DOHH2 (cell line): Measurements from ENCODE around the gene ZNF155.

Experiments used
- CTCF ChIP-seq: fragments of 200-600 bp; sonication (generic); IDR thresholded peaks from one replicate; pipeline ENCODE4 v1.5.1; 2014; ENCODE audit warnings: antibody characterized with exemption, mild to moderate bottlenecking, low read depth, low read length; ENCODE audit not compliant: poor library complexity, severe bottlenecking
- EZH2phosphoT487 ChIP-seq: fragments of 200-600 bp; sonication (generic); IDR thresholded peaks from 2 replicates; pipeline ENCODE4 v1.6.1; 2017; ENCODE audit warnings: borderline replicate concordance, mild to moderate bottlenecking, antibody characterized with exemption, low read length, moderate library complexity, mixed read lengths

DNA sequence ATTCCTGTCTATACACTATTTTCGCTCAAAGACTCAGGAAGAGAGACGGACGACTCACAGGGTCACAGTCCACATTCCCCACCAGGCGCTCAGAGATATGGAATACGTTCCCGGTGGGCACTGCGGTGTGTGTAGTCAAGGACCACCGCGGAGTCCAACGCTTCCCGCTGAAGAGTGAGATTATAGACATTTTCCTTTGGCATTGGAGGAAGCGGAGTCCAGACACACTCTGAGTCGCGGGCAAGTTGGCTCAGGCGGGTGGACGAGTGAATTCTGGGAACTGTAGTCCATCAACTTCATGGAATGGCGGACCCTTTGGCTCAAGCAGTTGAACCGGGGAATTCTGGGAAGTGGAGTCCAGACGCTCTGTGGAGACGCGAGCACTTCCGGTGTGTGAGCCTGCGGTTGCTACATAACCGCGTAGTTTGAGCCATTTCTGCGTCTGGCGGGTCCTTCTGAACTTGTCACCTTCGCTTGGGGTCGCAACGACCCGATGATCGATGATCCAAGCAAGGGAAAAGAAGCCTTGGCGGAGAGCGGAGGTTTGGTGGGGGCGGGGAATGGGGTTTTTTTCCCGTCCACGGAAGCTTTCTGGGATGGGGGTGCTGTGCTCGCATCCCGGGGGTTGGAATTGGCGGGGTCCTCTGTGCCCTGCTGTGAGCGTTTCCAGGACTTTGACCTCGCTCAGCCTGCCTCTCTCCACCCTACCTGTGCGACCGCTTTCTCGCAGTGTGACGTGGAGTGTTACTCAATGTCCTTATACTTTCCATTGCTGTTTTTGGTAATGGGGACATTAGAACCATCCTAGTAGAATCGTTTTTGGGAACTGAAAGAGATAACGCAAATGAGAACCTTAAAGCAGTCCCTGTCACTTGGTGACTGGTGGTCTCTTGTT lies 18.8 kb downstream of the ZNF155 start, which contains the start of gene ZNF230:
- TF ChIP-seq CTCF (no peak), EZH2phosphoT487 (no peak)
